NCI-H748 (cell line): ENCODE data around the gene SLC9A5.

ENCODE experiments used
- DNase-seq: peaks from one replicate; lab custom pipeline; 2025; ENCODE audit not compliant: unreplicated experiment; lab: John Stamatoyannopoulos, UW

SLC9A5 gene

GRCh38 chr16:67281536-67282446 is 33.0 kb downstream of the SLC9A5 start:
- DNase-seq = no peak

GRCh38 chr16:67282447-67282805 is 33.6 kb downstream of the SLC9A5 start:
- no peak for DNase-seq

GRCh38 chr16:67283039-67283825 is 34.5 kb downstream of the SLC9A5 start:
- no peak for DNase-seq

GRCh38 chr16:67283826-67284555 is 35.2 kb downstream of the SLC9A5 start:
- DNase-seq = no peak

GRCh38 chr16:67284699-67285646 is 36.2 kb downstream of the SLC9A5 start:
- peak; percentile 87 for DNase-seq

GRCh38 chr16:67286441-67287235 is 37.9 kb downstream of the SLC9A5 start:
- DNase-seq = no peak

- no peak for DNase-seq
These were observed 39.2 kb downstream of the SLC9A5 start for GRCh38 chr16:67287960-67288359.

GRCh38 chr16:67291461-67291860 is 42.7 kb downstream of the SLC9A5 start:
- no peak for DNase-seq

GRCh38 chr16:67294171-67294757 is 45.5 kb downstream of the SLC9A5 start:
- no peak for DNase-seq

GRCh38 chr16:67294938-67295361 is 46.2 kb downstream of the SLC9A5 start:
- no peak for DNase-seq

- no peak for DNase-seq
These were observed 47.6 kb downstream of the SLC9A5 start for GRCh38 chr16:67296420-67296819.

GRCh38 chr16:67298277-67298676 is 49.5 kb downstream of the SLC9A5 start:
- no peak for DNase-seq

- DNase-seq = no peak
These were observed 50.5 kb downstream of the SLC9A5 start for GRCh38 chr16:67299269-67299668.

GRCh38 chr16:67301080-67301782 is 52.5 kb downstream of the SLC9A5 start:
- DNase-seq = no peak

- DNase-seq = no peak
These were observed 53.3 kb downstream of the SLC9A5 start for GRCh38 chr16:67302076-67302475.

- no peak for DNase-seq
These were observed 54.2 kb downstream of the SLC9A5 start for GRCh38 chr16:67302970-67303369.

GRCh38 chr16:67304020-67304419 is 55.2 kb downstream of the SLC9A5 start:
- DNase-seq = no peak

GRCh38 chr16:67305216-67306071 is 56.7 kb downstream of the SLC9A5 start:
- no peak for DNase-seq
